Cardiac septum (tissue), 1 donor: Measurements from ENCODE around the gene FANCE. TPM values are rescaled to one million over a fixed set of nuclear protein-coding genes. Genes with fewer than 3 reads are reported as not detected.
"Not testable (repeated sequence)": the region's sequence is repeated elsewhere in the genome, so short reads cannot be mapped to it uniquely, and the experiment has no call there.

ENCODE experiments used
- DNase-seq: peaks from one replicate; pipeline ENCODE4 v3.0.0-alpha.2; 2020; ENCODE audit warnings: low spot score
- intact Hi-C: fragments of 100-400 bp; cut with DNase I; formaldehyde crosslinking; loops from one replicate; pipeline ENCODE4 v1.14.0; 2022
- total RNA-seq: library from RNA; stranded (reverse); fragmentation: NEBNext Ultra II Directional; extraction: Animal tissue kit (Norgen Biotek cat#: 25700); gene quantifications from one replicate; pipeline ENCODE4 v1.2.1, GENCODE V29; 2021
- donor health status: DM: no; HTN: no; CAD: no.

The FANCE gene
- total RNA-seq, 1 donor from 2014 or later: 2.9 TPM

- intact Hi-C loops: no loop called here
- no peak for DNase-seq
Measured at GRCh38 chr6:35428421-35429149, 23.6 kb upstream of the FANCE start.

DNA sequence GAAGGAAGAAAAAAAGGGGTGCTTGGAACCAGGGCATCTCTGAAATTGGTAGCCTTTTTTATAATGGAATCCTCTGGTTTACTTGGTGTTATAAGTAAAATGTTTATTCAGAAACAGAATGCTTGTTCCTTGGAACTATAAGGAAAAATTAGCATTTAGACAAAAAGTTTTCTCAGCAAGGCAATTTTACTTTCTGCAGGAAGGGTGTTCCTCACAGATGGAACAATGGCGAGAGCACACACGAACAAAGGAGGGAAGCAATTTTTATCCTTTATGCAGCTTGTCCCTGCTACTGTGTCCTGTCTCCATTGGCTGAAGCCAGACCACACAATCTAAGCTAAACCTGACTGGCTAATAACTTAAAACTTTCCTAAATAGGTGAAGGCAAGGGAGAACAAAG, 22.7 kb upstream of the FANCE start:
- DNase-seq: no peak
- intact Hi-C loops: no loop called here

DNA sequence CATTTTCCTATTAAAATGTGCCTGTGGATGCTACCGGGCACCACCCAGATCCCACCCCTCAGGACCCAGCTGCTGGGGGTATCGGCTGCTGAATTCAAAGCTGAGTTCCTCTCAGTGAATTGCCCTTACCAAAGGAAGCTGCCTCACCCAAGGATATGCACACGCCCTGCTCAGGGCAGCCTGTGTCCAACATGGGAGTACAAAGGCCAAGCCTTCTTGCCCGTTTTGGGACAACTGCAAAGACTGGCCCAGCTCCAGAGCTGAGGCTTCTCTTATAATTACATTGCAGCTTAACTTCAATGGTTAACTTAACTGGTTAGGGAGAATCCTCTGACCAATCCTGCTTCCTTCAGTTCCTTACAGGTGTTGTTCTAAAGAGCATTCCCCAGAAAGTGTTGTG, 19.8 kb upstream of the FANCE start:
- intact Hi-C loops: no loop called here
- no peak for DNase-seq

DNA sequence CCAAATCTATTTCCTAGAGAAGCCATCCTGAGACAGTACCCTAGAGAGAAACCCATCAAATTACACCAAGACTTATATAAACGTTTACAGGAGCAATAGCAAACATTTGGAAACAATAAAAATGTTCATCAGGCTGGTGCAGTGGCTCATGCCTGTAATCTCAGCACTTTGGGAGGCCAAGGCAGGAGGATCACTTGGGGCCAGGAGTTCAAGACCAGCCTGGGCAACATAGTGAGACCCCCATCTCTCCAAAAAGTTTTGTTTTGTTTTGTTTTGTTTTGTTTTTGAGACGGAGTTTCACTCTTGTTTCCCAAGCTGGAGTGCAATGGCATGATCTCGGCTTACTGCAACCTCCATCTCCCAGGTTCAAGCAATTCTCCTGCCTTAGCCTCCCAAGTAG, 19.4 kb upstream of the FANCE start:
- intact Hi-C loops, DNase-seq: not testable (repeated sequence)

DNA sequence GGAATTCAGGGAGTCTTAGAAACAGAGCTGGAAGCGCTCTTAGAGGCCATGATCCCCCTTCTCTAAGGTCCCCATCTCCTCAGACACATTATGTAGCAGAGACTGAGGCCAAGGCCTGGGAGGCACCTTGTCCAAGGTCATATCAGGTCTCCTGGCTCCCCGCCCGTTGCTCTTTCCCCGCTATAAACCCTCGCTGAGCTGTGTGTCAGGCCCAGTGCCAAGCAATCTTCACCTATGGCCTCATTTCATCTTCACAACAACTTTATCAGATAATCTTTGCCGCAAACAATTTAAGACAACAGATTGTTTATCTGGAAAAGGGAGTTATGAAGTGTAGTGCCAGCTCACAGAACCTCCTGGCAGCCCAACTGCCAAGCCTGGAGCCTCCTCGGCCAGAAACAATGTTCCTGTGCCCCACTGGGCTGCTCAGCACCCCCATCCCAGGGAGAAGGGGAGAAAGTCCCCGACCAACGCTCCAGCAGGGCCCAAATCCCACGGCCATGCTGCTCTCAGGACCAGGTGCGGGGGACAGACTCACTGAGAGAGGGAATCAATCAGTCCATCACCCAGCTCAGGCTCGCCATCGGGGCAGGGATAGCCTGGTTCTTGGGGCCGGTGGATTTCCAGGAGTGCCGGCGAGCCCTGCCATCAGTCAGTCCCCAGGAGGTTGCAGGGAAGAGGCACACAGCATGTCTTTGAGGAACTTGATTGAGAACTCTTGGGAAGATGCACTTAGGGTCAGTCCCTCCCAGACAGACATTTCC, 16.9 kb upstream of the FANCE start:
- no peak for DNase-seq
- intact Hi-C loops: no loop called here

DNA sequence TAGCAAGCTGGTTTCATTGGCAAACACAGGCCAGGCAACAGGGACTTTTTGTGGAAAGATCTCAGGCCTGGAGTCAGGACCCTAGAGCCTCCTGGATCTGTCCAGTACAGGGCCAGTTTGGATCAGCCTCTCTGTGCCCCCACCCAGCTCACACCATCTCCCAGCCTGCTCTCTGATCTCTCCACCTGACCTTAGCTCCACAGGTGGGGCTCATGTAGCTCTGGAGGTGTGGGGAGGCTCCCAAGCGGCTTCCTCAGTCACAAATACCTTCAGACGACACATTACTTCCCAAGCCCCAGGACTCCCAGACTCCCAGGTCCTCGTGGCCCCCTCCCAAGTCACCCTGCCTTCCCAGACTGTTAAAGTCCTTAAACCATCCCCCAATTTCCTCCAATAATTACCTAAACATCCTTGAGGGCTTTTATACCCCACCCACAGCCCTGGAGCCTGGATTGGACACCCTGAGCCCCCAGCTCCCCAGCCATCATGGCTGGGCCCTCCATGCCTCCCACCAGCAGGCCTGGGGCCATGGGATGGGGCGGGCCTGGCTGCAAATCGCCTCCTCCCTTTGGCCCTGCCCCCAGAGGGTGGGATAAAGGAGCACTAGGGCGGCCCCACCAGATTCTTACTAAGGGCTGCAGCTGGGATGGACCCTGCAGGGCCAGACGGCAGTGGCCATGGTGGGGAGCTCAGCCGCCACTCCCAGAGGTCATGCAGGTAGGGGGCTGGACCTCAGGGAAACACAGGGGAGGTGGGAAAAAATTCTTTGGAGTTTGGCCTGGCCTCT, 15.9 kb upstream of the FANCE start:
- no peak for DNase-seq
- intact Hi-C loops: no loop called here

GRCh38 chr6:35438378-35439065, 13.6 kb upstream of the FANCE start:
- DNase-seq, intact Hi-C loops: not testable (repeated sequence)

GRCh38 chr6:35439308-35439707, 12.8 kb upstream of the FANCE start:
- intact Hi-C loops: no loop called here
- no peak for DNase-seq

DNA sequence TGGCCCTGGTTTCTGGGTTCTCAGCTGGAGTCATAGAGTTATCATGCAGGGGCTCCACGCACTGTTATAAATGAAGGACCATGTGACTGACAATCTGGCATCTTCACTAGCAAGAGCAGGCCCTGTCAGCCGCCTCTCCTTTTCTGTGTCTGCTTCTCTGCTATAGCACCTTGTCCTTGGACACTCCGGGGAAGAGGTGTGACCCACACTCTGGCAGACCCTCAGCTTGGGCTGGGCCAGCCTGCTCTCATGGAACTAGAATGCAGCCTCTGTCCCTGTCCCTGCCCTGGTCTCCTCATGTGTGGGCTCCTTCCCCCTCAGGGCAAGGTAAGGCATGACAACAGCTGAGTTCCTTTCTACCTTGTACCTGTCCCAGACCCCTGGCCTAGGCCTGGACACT, 10.9 kb upstream of the FANCE start:
- no peak for DNase-seq

GRCh38 chr6:35441642-35442041, 10.5 kb upstream of the FANCE start:
- intact Hi-C loops: no loop called here
- DNase-seq: no peak

More for the DNA sequence above, 10.9 kb upstream of the FANCE start:
- intact Hi-C loops: no loop called here

DNA sequence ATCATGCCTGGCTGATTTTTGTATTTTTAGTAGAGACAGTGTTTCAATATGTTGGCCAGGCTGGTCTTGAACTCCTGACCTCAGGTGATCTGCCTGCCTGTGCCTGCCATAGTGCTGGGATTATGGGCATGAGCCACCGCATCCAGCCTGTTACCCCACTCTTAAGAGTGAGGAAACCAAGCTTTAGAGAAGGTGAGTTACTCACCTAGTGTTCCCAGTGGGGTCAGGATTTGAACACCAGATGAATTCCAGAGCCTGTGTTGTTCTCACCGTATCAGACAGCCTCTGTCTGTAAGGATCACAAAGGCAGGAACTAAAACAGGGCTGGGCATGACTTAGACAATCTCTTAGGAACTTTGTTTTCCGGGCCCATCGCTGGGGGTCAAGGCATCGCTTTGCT, 9.4 kb upstream of the FANCE start:
- no peak for DNase-seq
- intact Hi-C loops: no loop called here

GRCh38 chr6:35443341-35444030, 8.7 kb upstream of the FANCE start:
- DNase-seq: no peak
- intact Hi-C loops: no loop called here

GRCh38 chr6:35445691-35446090, 6.4 kb upstream of the FANCE start:
- intact Hi-C loops: no loop called here
- DNase-seq: no peak

- intact Hi-C loops: no loop called here
- DNase-seq: no peak
Measured at GRCh38 chr6:35448191-35448590, 3.9 kb upstream of the FANCE start.

- intact Hi-C loops: loop anchor here (1.0 kb wide), 2 partner anchors 107 to 152 kb away; partner anchors contain the start of genes DEF6 and PPARD
- no peak for DNase-seq
Measured at GRCh38 chr6:35449287-35449881, 2.8 kb upstream of the FANCE start.

GRCh38 chr6:35451354-35452182, 570 bp upstream of the FANCE start:
- intact Hi-C loops: no loop called here
- DNase-seq: no peak

DNA sequence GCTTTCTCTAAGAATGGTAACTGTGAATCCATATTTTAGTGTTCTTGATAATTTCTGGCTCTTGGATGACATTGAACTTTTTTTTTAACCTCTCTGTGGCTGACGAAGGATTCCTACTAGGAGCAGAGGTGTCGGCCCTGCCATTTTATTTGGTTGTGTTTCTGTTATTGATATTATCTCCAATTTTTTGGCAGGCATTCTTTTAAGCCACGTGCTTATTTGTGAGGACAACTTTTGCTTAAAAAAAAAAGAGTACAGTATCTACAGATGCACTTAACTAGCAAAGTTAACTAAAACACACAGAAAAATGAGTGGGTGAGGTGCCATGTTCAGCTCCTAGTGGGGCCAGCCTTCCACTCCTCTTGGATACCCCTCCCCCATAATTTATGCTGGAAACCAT, 1.1 kb downstream of the FANCE start:
- DNase-seq: no peak
- intact Hi-C loops: no loop called here
